Activated T-helper 1 cell treated with anti-CD3 and anti-CD28 coated beads, Interleukin-2, amount 50 U/mL, for 16 hours (primary cell): ENCODE results near the gene BIRC7.
A peak's percentile ranks its signal among the peaks of the same experiment; 100 is the strongest.

ENCODE experiments used
- DNase-seq, 2 donors: peaks; one replicate each; pipeline ENCODE4 v3.0.0-alpha.2; 2020; ENCODE audit warnings: low read depth in 1 of 2, low spot score in 1 of 2

BIRC7 gene

GRCh38 chr20:63262836-63263235 is 27.1 kb downstream of the BIRC7 start:
- DNase-seq: no peak

- no peak for DNase-seq
Observed at GRCh38 chr20:63264000-63264399, 28.3 kb downstream of the BIRC7 start.

GRCh38 chr20:63264519-63264918 is 28.8 kb downstream of the BIRC7 start:
- no peak for DNase-seq

- DNase-seq: no peak
Observed at GRCh38 chr20:63265891-63266515, 30.3 kb downstream of the BIRC7 start.

GRCh38 chr20:63267691-63268090 is 32.0 kb downstream of the BIRC7 start:
- DNase-seq: no peak

- DNase-seq: no peak
Observed at GRCh38 chr20:63268256-63268655, 32.6 kb downstream of the BIRC7 start.

- no peak for DNase-seq
Observed at GRCh38 chr20:63268671-63269439, 33.1 kb downstream of the BIRC7 start.

- DNase-seq: no peak
Observed at GRCh38 chr20:63269724-63270123, 34.0 kb downstream of the BIRC7 start.

GRCh38 chr20:63270606-63271325 is 35.1 kb downstream of the BIRC7 start:
- no peak for DNase-seq

- peak; percentile 71 to 82 for DNase-seq
Observed at GRCh38 chr20:63272105-63273058, 36.7 kb downstream of the BIRC7 start, which contains the start of gene ARFGAP1. Gene ARFGAP1 (plus strand): TSS chr20:63272813. CDS start chr20:63275581, 2,768 bp downstream.

GRCh38 chr20:63273059-63273579 is 37.4 kb downstream of the BIRC7 start:
- DNase-seq: no peak

GRCh38 chr20:63273635-63274380 is 38.1 kb downstream of the BIRC7 start:
- DNase-seq: no peak

- no peak for DNase-seq
Observed at GRCh38 chr20:63274381-63275228, 38.9 kb downstream of the BIRC7 start.

GRCh38 chr20:63275825-63276224 is 40.1 kb downstream of the BIRC7 start:
- no peak for DNase-seq

GRCh38 chr20:63276956-63277355 is 41.3 kb downstream of the BIRC7 start:
- no peak for DNase-seq

- no peak for DNase-seq
Observed at GRCh38 chr20:63277466-63278272, 42.0 kb downstream of the BIRC7 start.

GRCh38 chr20:63278661-63279060 is 43.0 kb downstream of the BIRC7 start:
- DNase-seq: no peak

GRCh38 chr20:63279931-63280330 is 44.2 kb downstream of the BIRC7 start:
- no peak for DNase-seq
